ENCODE results near the gene ALG9. TPM values are rescaled to one million over a fixed set of nuclear protein-coding genes. Genes with fewer than 3 reads are reported as not detected.

Gene ALG9
- total RNA-seq, 2 donors from 2014 or later, result 25.9 to 60.3 TPM

GRCh38 chr11:111762981-111763643, 108.3 kb downstream of the ALG9 start:
- no peaks in the 10 kb centered on the region for H3K9me3 ChIP-seq
- DNase-seq, result no peak
- peak overlapping the region in 1 of 4 donors; percentile 24 for H3K27ac ChIP-seq
- TF ChIP-seq, protein P1, sequence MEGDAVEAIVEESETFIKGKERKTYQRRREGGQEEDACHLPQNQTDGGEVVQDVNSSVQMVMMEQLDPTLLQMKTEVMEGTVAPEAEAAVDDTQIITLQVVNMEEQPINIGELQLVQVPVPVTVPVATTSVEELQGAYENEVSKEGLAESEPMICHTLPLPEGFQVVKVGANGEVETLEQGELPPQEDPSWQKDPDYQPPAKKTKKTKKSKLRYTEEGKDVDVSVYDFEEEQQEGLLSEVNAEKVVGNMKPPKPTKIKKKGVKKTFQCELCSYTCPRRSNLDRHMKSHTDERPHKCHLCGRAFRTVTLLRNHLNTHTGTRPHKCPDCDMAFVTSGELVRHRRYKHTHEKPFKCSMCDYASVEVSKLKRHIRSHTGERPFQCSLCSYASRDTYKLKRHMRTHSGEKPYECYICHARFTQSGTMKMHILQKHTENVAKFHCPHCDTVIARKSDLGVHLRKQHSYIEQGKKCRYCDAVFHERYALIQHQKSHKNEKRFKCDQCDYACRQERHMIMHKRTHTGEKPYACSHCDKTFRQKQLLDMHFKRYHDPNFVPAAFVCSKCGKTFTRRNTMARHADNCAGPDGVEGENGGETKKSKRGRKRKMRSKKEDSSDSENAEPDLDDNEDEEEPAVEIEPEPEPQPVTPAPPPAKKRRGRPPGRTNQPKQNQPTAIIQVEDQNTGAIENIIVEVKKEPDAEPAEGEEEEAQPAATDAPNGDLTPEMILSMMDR (IDR thresholded peaks at IDR 0.05), result no peak
- TF ChIP-seq POLR2A (IDR thresholded peaks at IDR 0.05), result no peak
- no peak for ATAC-seq
- H3K4me1 ChIP-seq, result peaks cover 70% of the 10 kb centered on the region
- WGBS, 2 donors, result 73 to 83% methylated on average over 3 of the region's 3 CpGs
- no peaks in the 10 kb centered on the region for H3K27me3 ChIP-seq
- H3K4me3 ChIP-seq, result no peak overlapping the region
- peaks cover 0 to 12% of the 10 kb centered on the region in 2 donors for H3K36me3 ChIP-seq (replicated peaks in 1 of 2; ENCODE audit: insufficient read depth in 1 of 2, low read depth in 2 of 2)
- intact Hi-C loops (cut with DNase I), result no loop called here

DNA sequence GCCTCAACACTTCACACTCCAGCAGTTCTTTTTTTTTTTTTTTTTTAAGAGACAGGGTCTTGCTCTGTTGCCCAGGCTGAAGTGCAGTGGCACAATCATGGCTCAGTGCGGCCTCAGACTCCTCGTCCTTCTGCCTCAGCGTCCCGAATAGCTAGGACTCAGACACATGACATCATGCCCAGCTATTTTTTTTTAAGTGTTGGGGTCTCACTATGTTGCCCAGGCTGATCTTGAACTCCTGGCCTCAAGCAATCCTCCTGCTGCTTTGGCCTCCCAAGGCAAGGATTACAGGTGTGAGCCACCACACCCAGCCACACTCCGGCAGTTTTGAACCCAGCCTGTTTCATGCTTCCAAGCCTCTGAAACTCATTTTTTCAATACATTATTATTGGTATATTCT, 108.9 kb downstream of the ALG9 start:
- TF ChIP-seq, protein P1 (IDR thresholded peaks at IDR 0.05), result no peak
- no peak for TF ChIP-seq POLR2A (IDR thresholded peaks at IDR 0.05)
- H3K27me3 ChIP-seq, result no peaks in the 10 kb centered on the region
- peaks cover 0 to 12% of the 10 kb centered on the region in 2 donors for H3K36me3 ChIP-seq (replicated peaks in 1 of 2; ENCODE audit: insufficient read depth in 1 of 2, low read depth in 2 of 2)
- intact Hi-C loops (cut with DNase I), result no loop called here
- H3K9me3 ChIP-seq, result no peaks in the 10 kb centered on the region
- H3K27ac ChIP-seq, result peak overlapping the region in 2 of 4 donors; percentile 64 to 82
- peaks cover 76% of the 10 kb centered on the region for H3K4me1 ChIP-seq
- no peak for DNase-seq
- WGBS, 2 donors, result 98% methylated on average over 5 of the region's 5 CpGs
- no peak for ATAC-seq
- no peak overlapping the region for H3K4me3 ChIP-seq

GRCh38 chr11:111761036-111761435, 110.3 kb downstream of the ALG9 start:
- no peaks in the 10 kb centered on the region for H3K27me3 ChIP-seq
- H3K4me1 ChIP-seq, result peaks cover 81% of the 10 kb centered on the region
- intact Hi-C loops (cut with DNase I), result no loop called here
- TF ChIP-seq POLR2A (IDR thresholded peaks at IDR 0.05), result no peak
- TF ChIP-seq, protein P1 (IDR thresholded peaks at IDR 0.05), result no peak
- ATAC-seq (peak; percentile 49), DNase-seq (peak; percentile 50 to 67 (median 58))
- H3K4me3 ChIP-seq, result no peak overlapping the region
- no peaks in the 10 kb centered on the region for H3K9me3 ChIP-seq
- peak overlapping the region; percentile 64 to 82 (median 72) for H3K27ac ChIP-seq
- 33 to 57% methylated on average over 4 of the region's 4 CpGs for WGBS, 2 donors
- H3K36me3 ChIP-seq (replicated peaks in 1 of 2; ENCODE audit: insufficient read depth in 1 of 2, low read depth in 2 of 2), result peaks cover 0 to 15% of the 10 kb centered on the region in 2 donors

DNA sequence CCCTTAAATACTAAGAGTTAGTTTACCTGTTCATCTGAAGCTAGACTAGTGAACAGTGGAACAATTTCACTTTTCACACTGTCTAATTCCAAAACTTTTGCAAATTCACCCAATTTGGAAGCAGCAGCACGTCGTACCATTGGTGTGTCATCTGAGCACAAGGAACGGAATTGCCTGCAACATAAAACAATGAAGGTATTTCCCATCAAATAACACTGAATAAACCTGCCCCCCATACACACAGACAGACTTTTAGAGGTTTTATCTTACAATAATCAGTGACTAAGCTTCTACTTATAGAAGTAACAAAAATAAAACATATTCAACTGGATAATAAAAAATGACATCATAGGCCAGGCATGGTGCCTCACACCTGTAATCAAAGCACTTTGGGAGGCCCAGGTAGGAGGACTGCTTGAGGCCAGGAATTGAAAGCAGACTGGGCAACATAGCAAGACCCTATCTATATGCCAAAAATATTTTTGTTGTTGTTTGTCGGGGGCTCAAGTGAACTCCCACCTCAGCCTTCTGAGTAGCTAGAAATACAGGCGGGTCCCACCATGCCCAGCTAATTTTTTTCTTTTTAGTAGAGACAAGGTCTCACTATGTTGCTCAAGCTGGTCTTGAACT, 111.5 kb downstream of the ALG9 start:
- H3K4me3 ChIP-seq, result no peak overlapping the region
- peaks cover 81% of the 10 kb centered on the region for H3K4me1 ChIP-seq
- TF ChIP-seq POLR2A (IDR thresholded peaks at IDR 0.05), result no peak
- TF ChIP-seq, protein P1 (IDR thresholded peaks at IDR 0.05), result no peak
- DNase-seq (no peak), ATAC-seq (peak; percentile 45)
- WGBS, 2 donors, result 36 to 62% methylated on average over 5 of the region's 5 CpGs
- intact Hi-C loops (cut with DNase I), result no loop called here
- no peaks in the 10 kb centered on the region for H3K9me3 ChIP-seq
- H3K27ac ChIP-seq, result peak overlapping the region; percentile 64 to 82 (median 72)
- peaks cover 0 to 15% of the 10 kb centered on the region in 2 donors for H3K36me3 ChIP-seq (replicated peaks in 1 of 2; ENCODE audit: insufficient read depth in 1 of 2, low read depth in 2 of 2)
- H3K27me3 ChIP-seq, result no peaks in the 10 kb centered on the region

Data from body of pancreas (tissue), 4 donors.